ENCODE results near the gene RCBTB2. TPM values are rescaled to one million over a fixed set of nuclear protein-coding genes. Genes with fewer than 3 reads are reported as not detected.
A peak's percentile ranks its signal among the peaks of the same experiment; 100 is the strongest.

RCBTB2 gene
- total RNA-seq, 1 experiment from 2014 or later = 11.7 TPM

DNA sequence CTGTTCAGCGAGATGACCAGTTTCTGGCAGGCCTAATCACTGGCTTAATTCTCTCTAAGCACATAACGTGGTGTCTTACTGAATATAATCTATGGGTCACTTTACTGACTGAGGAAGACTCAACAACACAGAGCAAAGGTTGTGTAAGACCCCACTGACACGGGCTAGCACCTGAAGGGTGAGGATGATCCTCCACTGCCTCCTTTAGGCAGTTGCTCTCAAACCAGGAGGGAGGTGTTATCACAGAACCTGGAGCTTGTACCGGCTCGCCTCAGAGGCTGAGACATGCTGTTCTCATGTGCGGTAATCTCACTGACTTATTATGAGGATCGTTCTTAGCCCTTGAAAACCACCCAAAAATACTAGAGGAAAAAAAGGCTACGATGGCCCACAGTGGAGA lies 28.3 kb downstream of the RCBTB2 start:
- no peak overlapping the region for H4K91ac ChIP-seq (ENCODE audit: insufficient read length, low read depth, low read length)
- Mint-ChIP-seq H3K27ac (peak overlapping the region in 2 of 3 experiments; percentile 16 to 78; a peak in 3 of 7 replicates), H3K36me3 (ENCODE audit: insufficient read depth in 1 of 3, low read depth in 3 of 3) (peaks cover 0 to 10% (median 0%) of the 10 kb centered on the region in 3 experiments; a peak in 2 of 7 replicates), H3K9me3 (no peaks in the 10 kb centered on the region), H3K4me3 (no peak overlapping the region), H3K27me3 (ENCODE audit: low read depth) (no peaks in the 10 kb centered on the region), H3K4me1 (peaks cover 12% of the 10 kb centered on the region in 2 experiments)
- H2BK15ac ChIP-seq (ENCODE audit: low read depth, low read length) = no peak overlapping the region
- no peak overlapping the region for H3T11ph ChIP-seq (ENCODE audit: low read length)
- H3K9ac ChIP-seq (ENCODE audit: extremely low read depth, insufficient read length, low read length) = no peak overlapping the region
- no peak overlapping the region for H3K27ac ChIP-seq (ENCODE audit: insufficient read length, low read depth, low read length)
- H3K79me1 ChIP-seq (ENCODE audit: insufficient read depth, low read depth, low read length, poor library complexity, severe bottlenecking) = no peaks in the 10 kb centered on the region
- H2AFZ ChIP-seq (ENCODE audit: low read length) = no peak overlapping the region
- no CpG with 5 or more reads among the region's 8 CpGs for whole genome bisulfite sequencing (ENCODE audit: extremely low coverage, insufficient read length, low lambda C conversion rate)
- H3K9me3 ChIP-seq (ENCODE audit: control insufficient read depth, low read depth, low read length) = no peaks in the 10 kb centered on the region
- no peak overlapping the region for H2BK20ac ChIP-seq (ENCODE audit: low read depth, low read length, poor library complexity, severe bottlenecking)
- no peak overlapping the region for H3K56ac ChIP-seq (ENCODE audit: insufficient read length, low read depth, low read length)
- no peak overlapping the region for H2BK120ac ChIP-seq (ENCODE audit: low read depth, low read length, poor library complexity, severe bottlenecking)
- no peak overlapping the region for H2BK12ac ChIP-seq (ENCODE audit: insufficient read length, low read depth, low read length)
- DNase-seq = peak; percentile 39
- no peaks in the 10 kb centered on the region for H4K20me1 ChIP-seq (ENCODE audit: control insufficient read depth, insufficient read depth, insufficient read length)
- H3K27me3 ChIP-seq (ENCODE audit: insufficient read depth, low read length) = no peaks in the 10 kb centered on the region
- H3K4ac ChIP-seq (ENCODE audit: low read depth, low read length) = no peak overlapping the region
- TF ChIP-seq, protein P1, sequence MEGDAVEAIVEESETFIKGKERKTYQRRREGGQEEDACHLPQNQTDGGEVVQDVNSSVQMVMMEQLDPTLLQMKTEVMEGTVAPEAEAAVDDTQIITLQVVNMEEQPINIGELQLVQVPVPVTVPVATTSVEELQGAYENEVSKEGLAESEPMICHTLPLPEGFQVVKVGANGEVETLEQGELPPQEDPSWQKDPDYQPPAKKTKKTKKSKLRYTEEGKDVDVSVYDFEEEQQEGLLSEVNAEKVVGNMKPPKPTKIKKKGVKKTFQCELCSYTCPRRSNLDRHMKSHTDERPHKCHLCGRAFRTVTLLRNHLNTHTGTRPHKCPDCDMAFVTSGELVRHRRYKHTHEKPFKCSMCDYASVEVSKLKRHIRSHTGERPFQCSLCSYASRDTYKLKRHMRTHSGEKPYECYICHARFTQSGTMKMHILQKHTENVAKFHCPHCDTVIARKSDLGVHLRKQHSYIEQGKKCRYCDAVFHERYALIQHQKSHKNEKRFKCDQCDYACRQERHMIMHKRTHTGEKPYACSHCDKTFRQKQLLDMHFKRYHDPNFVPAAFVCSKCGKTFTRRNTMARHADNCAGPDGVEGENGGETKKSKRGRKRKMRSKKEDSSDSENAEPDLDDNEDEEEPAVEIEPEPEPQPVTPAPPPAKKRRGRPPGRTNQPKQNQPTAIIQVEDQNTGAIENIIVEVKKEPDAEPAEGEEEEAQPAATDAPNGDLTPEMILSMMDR (conservative IDR thresholded peaks at IDR 0.05) = no peak; the same call in 2 of the 3 replicates
- no peak overlapping the region for H4K8ac ChIP-seq (replicated peaks; ENCODE audit: insufficient read length, low read depth, low read length)
- no peak overlapping the region for H4K5ac ChIP-seq (ENCODE audit: insufficient read length, low read depth, low read length)
- no peak overlapping the region for H3K4me2 ChIP-seq (ENCODE audit: insufficient read depth, insufficient read length, low read length)
- no peak overlapping the region for H3K23ac ChIP-seq (ENCODE audit: insufficient read length, low read depth, low read length)
- H2BK5ac ChIP-seq (ENCODE audit: insufficient read length, low read length) = no peak overlapping the region
- no peak overlapping the region for H3K14ac ChIP-seq (ENCODE audit: insufficient read depth, low read length)
- no peaks in the 10 kb centered on the region for H3K79me2 ChIP-seq (ENCODE audit: insufficient read depth, low read length)
- H3K18ac ChIP-seq (ENCODE audit: insufficient read length, low read depth, low read length) = no peak overlapping the region
- peaks cover 2% of the 10 kb centered on the region; the same call in 1 of the 2 replicates for H3K4me1 ChIP-seq (ENCODE audit: insufficient read depth, low read length)
- no peak overlapping the region for H2AK5ac ChIP-seq (ENCODE audit: insufficient read length, low read length)
- H3K23me2 ChIP-seq (ENCODE audit: insufficient read length, low read depth, low read length, poor library complexity, severe bottlenecking) = no peaks in the 10 kb centered on the region

All from H9 (cell line).